Stimulated activated naive B cell treated with anti-CD40 and anti-IgM and Interleukin-4, amounts not matched to agents 10 μg/mL and 1 μg/mL and 100 μg/mL, for 72 hours (primary cell): ENCODE results near the gene ETS1.
"Not testable (repeated sequence)": the region's sequence is repeated elsewhere in the genome, so short reads cannot be mapped to it uniquely, and the experiment has no call there.

Experiments used
- ATAC-seq, 2 donors: fragments of 150-1000 bp; cut with Tn5 transposase; replicated peaks; 2 replicates each; pipeline ENCODE4 v1.10.0; 2021; ENCODE audit warnings: moderate library complexity in 1 of 2
- DNase-seq: peaks from one replicate; pipeline ENCODE4 v3.0.0; 2021
- H3K27ac Mint-ChIP-seq: one replicate; pipeline ENCODE4 v1.8.0; 2022; ENCODE audit warnings: mild to moderate bottlenecking, mixed read lengths
- H3K27me3 Mint-ChIP-seq, 2 donors: one replicate each; pipeline ENCODE4 v1.8.0; 2022; ENCODE audit warnings: mixed read lengths in 2 of 2
- H3K36me3 Mint-ChIP-seq, 2 donors: one replicate each; pipeline ENCODE4 v1.8.0; 2022; ENCODE audit warnings: mixed read lengths in 2 of 2, mild to moderate bottlenecking in 1 of 2
- H3K4me1 Mint-ChIP-seq, 2 donors: one replicate each; pipeline ENCODE4 v1.8.0; 2022; ENCODE audit warnings: mixed read lengths in 2 of 2, mild to moderate bottlenecking in 1 of 2
- H3K4me3 Mint-ChIP-seq, 2 donors: one replicate each; pipeline ENCODE4 v1.8.0; 2022; ENCODE audit warnings: mild to moderate bottlenecking in 2 of 2, mixed read lengths in 2 of 2, moderate library complexity in 1 of 2
- H3K9me3 Mint-ChIP-seq, 2 donors: one replicate each; pipeline ENCODE4 v1.8.0; 2022; ENCODE audit warnings: mixed read lengths in 2 of 2, mild to moderate bottlenecking in 1 of 2

Gene ETS1

DNA sequence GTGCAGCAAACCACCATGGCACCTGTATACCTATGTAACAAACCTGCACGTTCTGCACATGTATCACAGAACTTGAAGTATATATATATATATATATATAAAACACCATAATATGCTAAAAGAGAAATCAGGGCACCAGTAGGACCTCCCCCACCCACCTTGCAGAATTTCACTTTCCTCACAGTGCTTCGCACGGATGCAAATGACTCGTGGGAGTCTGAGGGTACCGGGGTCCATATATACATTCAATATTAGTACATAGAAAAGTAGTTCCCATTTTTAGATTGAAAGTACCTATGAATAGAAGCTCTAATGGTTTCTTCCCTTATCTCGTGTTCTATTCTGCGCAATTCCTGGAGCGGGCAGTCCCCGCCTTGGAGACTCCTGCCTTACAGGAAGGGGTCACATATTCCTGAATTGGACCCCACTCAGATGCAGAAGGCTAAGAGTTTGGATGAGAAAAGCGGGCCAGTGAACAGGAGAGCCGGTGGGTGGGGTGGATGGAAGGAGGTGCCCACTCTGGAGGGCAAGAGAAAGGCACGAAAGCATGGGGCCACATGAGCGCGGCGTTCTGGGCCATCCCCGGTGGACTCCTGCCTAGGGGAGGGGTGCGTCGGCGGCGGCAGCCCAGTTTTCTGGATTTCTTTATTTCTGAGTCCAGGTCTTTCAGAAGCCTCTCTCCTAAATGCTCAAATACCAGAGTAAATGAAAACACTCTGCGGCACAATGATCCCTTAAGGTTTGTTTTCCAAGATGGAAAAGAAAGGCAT, 136.3 kb downstream of the ETS1 start:
- peak; percentile 46 to 63 for ATAC-seq

DNA sequence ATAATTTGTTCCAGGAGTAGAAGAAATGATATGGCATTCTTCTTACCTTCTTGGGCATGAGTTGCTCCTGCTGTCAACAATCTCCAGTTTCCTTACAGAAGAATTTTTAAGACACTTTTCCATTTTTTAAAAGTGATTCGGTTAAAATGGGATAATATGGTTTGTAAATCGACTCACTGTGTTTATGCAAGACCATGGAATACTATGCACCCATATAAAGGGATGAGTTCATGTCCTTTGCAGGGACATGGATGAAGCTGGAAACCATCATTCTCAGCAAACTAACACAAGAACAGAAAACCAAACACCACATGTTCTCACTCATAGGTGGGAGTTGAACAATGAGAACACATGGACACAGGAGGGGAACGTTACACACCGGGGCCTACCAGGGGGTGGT, 136.9 kb downstream of the ETS1 start:
- ATAC-seq, H3K27me3 Mint-ChIP-seq, H3K9me3 Mint-ChIP-seq, H3K27ac Mint-ChIP-seq, H3K4me3 Mint-ChIP-seq, DNase-seq: not testable (repeated sequence)
- H3K4me1 Mint-ChIP-seq = peaks cover 33 to 70% of the 10 kb centered on the region in 2 donors
- H3K36me3 Mint-ChIP-seq = peaks cover 2 to 16% of the 10 kb centered on the region in 2 donors

More for the DNA sequence above, 136.3 kb downstream of the ETS1 start:
- DNase-seq = no peak
- Mint-ChIP-seq H3K36me3 (peaks cover 2 to 21% of the 10 kb centered on the region in 2 donors), H3K4me1 (peaks cover 33 to 75% of the 10 kb centered on the region in 2 donors), H3K9me3 (peaks cover 2 to 3% of the 10 kb centered on the region in 2 donors), H3K27ac (peak overlapping the region; percentile 89), H3K4me3 (peak overlapping the region; percentile 26 to 71), H3K27me3 (no peaks in the 10 kb centered on the region)

DNA sequence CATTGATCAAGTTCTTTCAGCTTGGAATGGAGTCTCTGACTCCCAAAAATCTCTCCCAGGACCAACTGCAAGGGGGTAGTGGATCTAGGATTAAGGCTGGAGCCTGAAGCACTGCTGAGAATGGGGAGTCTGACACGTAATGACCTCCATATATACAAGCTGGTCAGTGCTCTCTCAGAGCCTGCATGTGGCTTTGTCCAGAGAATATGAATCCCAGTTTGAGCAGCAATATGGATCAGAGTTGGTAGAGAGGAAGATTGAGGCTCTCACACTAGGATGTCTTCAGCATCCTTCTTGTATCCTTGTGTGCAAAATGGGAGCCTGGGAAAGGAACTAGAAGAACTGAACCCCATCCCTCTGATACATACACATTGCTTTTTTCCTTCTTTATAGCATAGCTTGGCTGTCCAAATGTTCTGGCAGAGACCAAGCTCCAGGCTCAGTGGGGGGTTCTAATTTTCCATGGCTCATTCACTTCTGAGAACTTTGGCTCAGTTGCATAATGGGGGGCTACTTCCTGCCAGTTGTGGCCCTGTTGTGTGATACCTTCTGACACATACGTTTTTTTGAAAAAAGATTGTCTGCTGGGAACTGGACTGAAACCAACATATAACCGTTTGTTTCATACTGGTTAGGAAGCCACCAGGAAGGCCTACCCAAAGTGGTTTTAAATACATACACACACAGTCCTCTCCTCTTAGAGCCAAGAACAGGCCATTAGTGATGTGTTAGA, 138.2 kb downstream of the ETS1 start:
- peaks cover 3 to 4% of the 10 kb centered on the region in 2 donors for H3K9me3 Mint-ChIP-seq

DNA sequence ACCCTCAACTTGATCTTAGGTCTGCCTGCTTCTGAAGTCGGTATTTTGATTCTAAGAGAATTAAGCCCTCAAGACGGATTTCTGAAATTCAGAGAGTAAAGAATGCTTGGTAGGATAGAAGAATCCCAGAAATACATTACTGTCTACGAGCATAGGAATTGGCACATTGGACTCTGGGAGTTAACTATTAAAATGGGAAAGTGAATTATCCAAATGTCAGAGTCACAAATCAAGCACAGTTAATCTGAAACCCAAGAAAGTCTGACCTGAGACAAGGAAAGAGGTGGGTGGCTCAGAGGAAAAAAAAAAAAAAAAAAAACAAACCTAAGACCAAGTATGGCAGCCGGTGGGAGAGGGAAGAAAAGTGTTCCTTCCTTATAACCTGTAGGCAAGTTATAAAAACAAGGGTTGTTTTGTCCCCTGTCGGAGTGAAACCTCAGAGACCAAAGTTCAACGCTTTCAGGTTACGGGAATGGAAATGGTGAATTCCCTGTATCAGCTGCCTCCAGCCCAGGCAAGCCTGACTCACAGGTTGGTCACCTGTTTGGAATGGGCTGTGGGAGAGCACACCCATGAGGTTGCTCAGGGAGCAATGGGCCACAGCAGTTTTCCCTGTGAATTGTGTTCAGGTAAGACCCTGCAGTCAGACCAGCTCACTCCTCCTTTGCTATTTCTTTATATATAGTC, 139.0 kb downstream of the ETS1 start:
- Mint-ChIP-seq H3K27ac (peak overlapping the region; percentile 22), H3K36me3 (peaks cover 4 to 9% of the 10 kb centered on the region in 2 donors), H3K9me3 (peaks cover 3 to 4% of the 10 kb centered on the region in 2 donors), H3K27me3 (no peaks in the 10 kb centered on the region), H3K4me3 (no peak overlapping the region), H3K4me1 (peaks cover 30 to 61% of the 10 kb centered on the region in 2 donors)
- DNase-seq = no peak
- no peak for ATAC-seq

More for the DNA sequence above, 138.2 kb downstream of the ETS1 start:
- peaks cover 34 to 69% of the 10 kb centered on the region in 2 donors for H3K4me1 Mint-ChIP-seq
- ATAC-seq = no peak
- DNase-seq = no peak
- peaks cover 4 to 13% of the 10 kb centered on the region in 2 donors for H3K36me3 Mint-ChIP-seq
- no peak overlapping the region for H3K4me3 Mint-ChIP-seq
- H3K27ac Mint-ChIP-seq = peak overlapping the region; percentile 22
- no peaks in the 10 kb centered on the region for H3K27me3 Mint-ChIP-seq

DNA sequence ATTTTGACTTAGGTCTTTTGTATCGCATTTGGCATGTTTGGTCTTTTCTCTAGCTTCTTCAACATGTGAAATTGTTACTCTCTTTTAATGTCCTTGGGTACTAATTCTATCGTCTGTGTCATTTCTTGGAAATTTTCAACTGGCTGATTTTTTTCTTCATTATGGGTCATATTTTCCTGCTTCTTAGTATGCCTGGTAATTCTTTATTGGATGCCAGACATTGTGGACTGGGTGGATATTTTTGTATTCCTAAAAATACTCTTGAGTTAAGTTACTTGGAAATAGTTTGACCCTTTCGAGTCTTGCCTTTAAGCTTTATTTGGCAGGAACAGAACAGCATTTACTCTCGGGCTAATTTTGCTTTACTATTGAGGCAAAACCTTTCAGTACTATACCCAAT, 140.1 kb downstream of the ETS1 start:
- no peaks in the 10 kb centered on the region for H3K27me3 Mint-ChIP-seq
- DNase-seq = no peak
- no peak overlapping the region for H3K27ac Mint-ChIP-seq
- H3K4me1 Mint-ChIP-seq = peaks cover 23 to 57% of the 10 kb centered on the region in 2 donors
- H3K4me3 Mint-ChIP-seq = no peak overlapping the region
- ATAC-seq = no peak
- H3K36me3 Mint-ChIP-seq = peaks cover 4 to 9% of the 10 kb centered on the region in 2 donors
- peaks cover 3 to 4% of the 10 kb centered on the region in 2 donors for H3K9me3 Mint-ChIP-seq

DNA sequence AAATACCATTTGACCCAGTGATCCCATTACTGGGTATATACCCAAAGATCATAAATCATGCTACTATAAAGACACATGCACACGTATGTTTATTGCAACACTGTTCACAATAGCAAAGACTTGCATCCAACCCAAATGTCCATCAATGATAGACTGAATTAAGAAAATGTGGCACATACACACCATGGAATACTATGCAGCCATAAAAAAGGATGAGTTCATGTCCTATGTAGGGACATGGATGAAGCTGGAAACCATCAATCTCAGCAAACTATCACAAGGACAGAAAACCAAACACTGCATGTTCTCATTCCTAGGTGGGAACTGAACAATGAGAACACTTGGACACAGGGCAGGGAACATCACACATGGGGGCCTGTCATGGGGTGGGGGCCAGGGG, 141.4 kb downstream of the ETS1 start:
- H3K36me3 Mint-ChIP-seq, H3K4me3 Mint-ChIP-seq, H3K27ac Mint-ChIP-seq, DNase-seq, H3K27me3 Mint-ChIP-seq, H3K9me3 Mint-ChIP-seq, ATAC-seq: not testable (repeated sequence)
- H3K4me1 Mint-ChIP-seq = peaks cover 18 to 49% of the 10 kb centered on the region in 2 donors

DNA sequence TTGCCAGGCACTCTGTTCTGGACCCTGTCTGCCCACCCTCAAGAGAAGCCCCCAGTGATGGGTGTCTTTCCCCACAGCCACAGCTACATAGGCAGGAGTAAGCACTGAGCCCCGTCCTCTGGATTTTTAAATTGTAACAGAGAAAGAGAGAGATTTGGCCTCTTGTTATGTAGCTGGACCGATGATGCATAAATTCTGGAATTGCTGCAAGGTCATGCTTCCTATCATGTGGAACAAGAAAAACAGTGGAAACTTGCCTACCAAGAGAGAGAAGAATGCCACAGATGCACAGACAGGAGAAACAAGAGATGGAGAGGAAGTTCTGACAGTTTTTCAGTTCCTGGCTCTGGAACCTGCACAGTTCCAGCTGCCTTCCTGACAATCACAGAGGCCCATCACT, 150.2 kb downstream of the ETS1 start:
- Mint-ChIP-seq H3K27me3 (no peaks in the 10 kb centered on the region), H3K4me3 (no peak overlapping the region), H3K4me1 (peaks cover 12% of the 10 kb centered on the region in 2 donors), H3K36me3 (peaks cover 3% of the 10 kb centered on the region in 2 donors), H3K9me3 (peaks cover 0 to 3% of the 10 kb centered on the region in 2 donors), H3K27ac (no peak overlapping the region)
- ATAC-seq = no peak
- no peak for DNase-seq

DNA sequence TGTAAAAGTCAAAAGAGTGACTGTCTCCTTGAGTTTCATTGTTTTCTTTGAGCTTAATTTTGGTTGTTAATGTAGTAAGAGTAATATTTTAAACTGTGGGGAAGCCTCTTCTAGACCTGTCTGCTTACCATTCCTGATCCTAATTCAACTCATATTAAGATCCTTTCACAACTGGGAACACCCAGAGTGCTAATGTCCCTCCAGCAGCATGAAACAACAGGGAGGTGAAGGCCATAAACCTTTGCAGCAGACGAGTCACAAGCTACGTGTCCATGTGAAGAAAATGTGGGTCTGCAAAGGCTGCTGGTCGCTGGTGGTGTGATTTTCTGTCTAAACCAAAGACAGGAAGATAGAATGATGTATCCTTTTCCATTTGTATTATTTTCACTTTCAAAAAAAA, 152.5 kb downstream of the ETS1 start:
- Mint-ChIP-seq H3K27me3 (no peaks in the 10 kb centered on the region), H3K9me3 (no peaks in the 10 kb centered on the region), H3K27ac (no peak overlapping the region), H3K36me3 (no peaks in the 10 kb centered on the region), H3K4me3 (no peak overlapping the region), H3K4me1 (peaks cover 14 to 15% of the 10 kb centered on the region in 2 donors)
- ATAC-seq (no peak), DNase-seq (no peak)

DNA sequence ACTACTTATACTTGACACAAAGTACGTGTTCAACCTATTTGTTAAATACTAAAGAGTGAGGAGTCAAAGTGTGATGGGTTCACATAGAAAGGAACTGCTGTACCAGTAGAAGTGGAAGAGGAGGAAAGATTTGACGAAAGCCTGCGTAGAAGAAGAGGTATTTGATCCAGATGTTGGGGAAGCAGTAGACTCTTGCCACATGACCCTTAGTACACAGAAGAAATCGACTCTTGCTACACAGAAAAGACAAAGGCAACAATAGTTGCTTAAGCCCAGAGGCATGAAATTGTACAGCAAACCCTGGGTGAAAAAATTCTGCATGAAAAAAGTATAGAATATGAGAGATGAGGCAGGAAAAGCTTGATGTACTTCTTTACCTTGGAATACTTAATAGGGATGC, 152.9 kb downstream of the ETS1 start:
- Mint-ChIP-seq H3K4me3 (no peak overlapping the region), H3K27me3 (no peaks in the 10 kb centered on the region), H3K27ac (no peak overlapping the region), H3K4me1 (peaks cover 14 to 15% of the 10 kb centered on the region in 2 donors), H3K9me3 (no peaks in the 10 kb centered on the region), H3K36me3 (no peaks in the 10 kb centered on the region)
- ATAC-seq = no peak
- no peak for DNase-seq

DNA sequence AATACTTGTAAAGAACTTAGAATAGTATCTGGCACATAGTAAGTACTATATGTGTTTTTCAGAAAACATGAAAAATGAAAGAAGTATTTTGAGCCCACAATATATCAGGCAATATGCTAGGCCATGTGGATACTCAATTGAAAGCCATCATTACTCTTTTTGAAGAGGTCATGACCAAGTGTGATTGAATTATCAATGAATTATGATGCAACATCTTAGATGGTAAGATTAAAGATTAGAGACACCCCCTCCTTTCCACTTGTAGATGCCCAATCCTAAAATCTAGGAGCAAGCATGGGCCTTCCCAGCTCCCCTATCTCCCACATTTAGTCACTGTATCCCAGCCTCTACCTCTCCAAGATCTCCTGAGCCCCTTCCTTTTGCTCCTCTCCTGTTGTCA, 154.4 kb downstream of the ETS1 start:
- no peaks in the 10 kb centered on the region for H3K27me3 Mint-ChIP-seq
- peaks cover 22 to 25% of the 10 kb centered on the region in 2 donors for H3K4me1 Mint-ChIP-seq
- no peak overlapping the region for H3K4me3 Mint-ChIP-seq
- DNase-seq (no peak), ATAC-seq (no peak)
- no peaks in the 10 kb centered on the region for H3K36me3 Mint-ChIP-seq
- no peaks in the 10 kb centered on the region for H3K9me3 Mint-ChIP-seq
- H3K27ac Mint-ChIP-seq = no peak overlapping the region

DNA sequence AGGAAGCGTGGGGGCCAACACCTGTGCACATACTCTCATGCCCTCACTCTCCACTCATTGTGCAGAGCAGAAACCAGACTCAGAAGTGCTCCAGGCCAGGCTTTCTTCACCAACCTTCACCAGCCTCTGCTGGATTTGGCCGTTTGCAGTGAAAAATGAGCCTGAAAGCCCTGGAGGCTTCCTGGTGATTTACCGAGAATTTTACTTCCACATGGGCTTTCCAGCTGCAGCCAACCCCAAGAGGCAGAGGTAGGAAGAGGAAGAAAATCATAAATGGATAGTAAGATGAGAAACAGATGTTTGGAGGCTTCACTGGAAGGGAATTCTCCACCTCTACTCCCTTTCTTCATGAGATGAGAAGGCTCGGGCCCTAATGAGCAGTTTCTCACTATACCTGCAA, 155.4 kb downstream of the ETS1 start:
- Mint-ChIP-seq H3K4me3 (no peak overlapping the region), H3K27me3 (no peaks in the 10 kb centered on the region), H3K27ac (no peak overlapping the region), H3K9me3 (no peaks in the 10 kb centered on the region), H3K4me1 (peaks cover 18 to 20% of the 10 kb centered on the region in 2 donors), H3K36me3 (no peaks in the 10 kb centered on the region)
- no peak for ATAC-seq
- DNase-seq = no peak

DNA sequence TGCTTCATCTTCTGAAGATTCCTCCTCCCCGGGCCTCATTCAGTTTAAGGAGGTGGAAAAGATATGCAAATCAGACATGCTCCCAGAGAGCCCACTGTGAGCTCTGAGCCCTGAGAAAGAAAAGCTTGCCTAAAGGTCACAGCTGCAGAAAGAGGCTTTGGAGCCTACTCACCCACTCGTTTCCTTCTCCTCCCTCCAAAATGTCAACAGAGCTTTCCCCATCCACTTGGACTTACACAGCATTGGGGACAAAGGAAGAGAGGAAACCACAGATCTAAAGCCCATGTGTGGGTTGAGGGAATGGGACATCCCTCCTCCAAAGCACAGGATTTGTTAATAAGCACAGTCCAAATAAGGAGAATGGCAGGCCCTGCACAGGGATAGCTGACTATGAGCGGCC, 158.4 kb downstream of the ETS1 start:
- DNase-seq (no peak), ATAC-seq (no peak)
- peaks cover 18 to 28% of the 10 kb centered on the region in 2 donors for H3K4me1 Mint-ChIP-seq
- H3K27me3 Mint-ChIP-seq = no peaks in the 10 kb centered on the region
- H3K27ac Mint-ChIP-seq = no peak overlapping the region
- H3K4me3 Mint-ChIP-seq = no peak overlapping the region
- peaks cover 0 to 6% of the 10 kb centered on the region in 2 donors for H3K36me3 Mint-ChIP-seq
- H3K9me3 Mint-ChIP-seq = peaks cover 0 to 4% of the 10 kb centered on the region in 2 donors

DNA sequence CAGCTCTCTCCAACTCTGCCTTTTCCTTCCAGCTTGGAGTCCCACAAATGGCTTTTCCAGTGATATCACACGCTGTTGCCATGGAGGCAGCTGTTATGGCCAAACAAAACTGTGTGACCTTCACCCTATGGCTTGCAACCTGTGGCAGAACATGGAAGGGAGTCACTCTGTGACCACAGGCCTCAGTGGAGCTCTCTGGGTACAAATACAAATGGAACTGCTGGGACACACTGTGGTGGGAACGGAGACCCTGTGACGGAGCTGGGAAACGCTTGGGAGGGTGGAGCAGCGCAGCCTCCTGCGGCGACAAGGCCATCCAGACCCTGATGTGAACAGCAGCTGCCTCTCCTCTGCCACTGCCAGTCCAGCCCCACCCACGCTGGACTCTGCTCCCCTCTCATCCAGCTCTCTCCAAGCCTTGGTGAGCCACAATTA, 162.5 kb downstream of the ETS1 start:
- H3K36me3 Mint-ChIP-seq = peaks cover 0 to 6% of the 10 kb centered on the region in 2 donors
- ATAC-seq = no peak
- H3K27me3 Mint-ChIP-seq = no peaks in the 10 kb centered on the region
- peaks cover 32 to 52% of the 10 kb centered on the region in 2 donors for H3K4me1 Mint-ChIP-seq
- H3K9me3 Mint-ChIP-seq = peaks cover 0 to 4% of the 10 kb centered on the region in 2 donors
- no peak overlapping the region for H3K27ac Mint-ChIP-seq
- DNase-seq = no peak
- H3K4me3 Mint-ChIP-seq = no peak overlapping the region

DNA sequence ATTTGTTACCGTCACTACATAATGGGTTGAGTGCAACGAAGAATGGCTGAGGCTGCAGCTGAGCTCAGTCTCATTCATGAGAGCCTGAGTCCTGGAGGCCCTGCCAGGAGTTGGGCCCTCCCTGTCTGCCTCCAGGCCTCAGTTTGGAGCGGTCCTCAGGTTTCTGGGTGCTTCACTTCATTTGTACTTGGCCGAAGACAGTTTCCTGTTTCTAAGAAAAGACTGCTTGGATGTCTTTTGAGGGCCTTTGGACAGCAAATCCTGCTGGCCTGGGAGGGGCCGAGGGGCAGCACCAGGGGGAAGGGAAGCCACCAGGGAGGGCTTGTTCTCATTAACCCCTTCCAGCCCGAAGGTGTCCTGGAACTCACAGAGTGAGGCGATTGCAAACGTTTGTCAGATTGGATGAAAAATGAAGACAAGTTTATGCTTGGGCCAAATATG, 163.1 kb downstream of the ETS1 start:
- Mint-ChIP-seq H3K27ac (peak overlapping the region; percentile 31), H3K4me1 (peaks cover 34 to 53% of the 10 kb centered on the region in 2 donors), H3K4me3 (no peak overlapping the region), H3K36me3 (peaks cover 0 to 6% of the 10 kb centered on the region in 2 donors), H3K9me3 (peaks cover 0 to 4% of the 10 kb centered on the region in 2 donors), H3K27me3 (no peaks in the 10 kb centered on the region)
- DNase-seq (no peak), ATAC-seq (no peak)
